K562 (cell line): ENCODE results near the gene SULT1E1. TPM values are rescaled to one million over a fixed set of nuclear protein-coding genes. Genes with fewer than 3 reads are reported as not detected.

Experiments
- EZH2 ChIP-seq: IDR thresholded peaks from 2 replicates; pipeline ENCODE4 v1.6.1; 2012; ENCODE audit warnings: low read depth, mild to moderate bottlenecking, inconsistent platforms, low read length, borderline replicate concordance
- MCM7 ChIP-seq, 2 experiments: fragments of 450-650 bp; IDR thresholded peaks; 2 replicates each; pipeline ENCODE4 v1.6.1; 2016 to 2018
- NFRKB ChIP-seq: fragments of 450-650 bp; IDR thresholded peaks from 2 replicates; pipeline ENCODE4 v1.6.1; 2016; ENCODE audit warnings: low read depth
- NR4A1 ChIP-seq, 2 experiments: fragments of 250-450 bp in 1 of 2; fragments of 450-650 bp in 1 of 2; sonication (Bioruptor Pico) in 1 of 2; IDR thresholded peaks; 2 replicates each; pipeline versions ENCODE4 v1.4.0 to v1.6.1; 2016 to 2020; ENCODE audit warnings: mild to moderate bottlenecking in 2 of 2, missing compliant biosample characterization in 1 of 2, missing genetic modification characterization in 1 of 2, moderate library complexity in 1 of 2
- POLR2AphosphoS5 ChIP-seq: IDR thresholded peaks from 2 replicates; pipeline ENCODE4 v1.6.1; 2011; ENCODE audit warnings: mild to moderate bottlenecking, low read depth, low read length, moderate library complexity; ENCODE audit not compliant: control insufficient read depth, insufficient read depth
- RREB1 ChIP-seq: fragments of 250-450 bp; sonication (Bioruptor Pico); IDR thresholded peaks from 2 replicates; pipeline ENCODE4 v1.4.0; 2020
- SIN3B ChIP-seq: fragments of 450-650 bp; IDR thresholded peaks from 2 replicates; pipeline ENCODE4 v1.6.1; 2017; ENCODE audit warnings: low read depth, mild to moderate bottlenecking, moderate library complexity
- SMARCE1 ChIP-seq: fragments of 450-650 bp; IDR thresholded peaks from 2 replicates; pipeline ENCODE4 v1.7.1; 2016; ENCODE audit warnings: mild to moderate bottlenecking
- ZKSCAN8 ChIP-seq: fragments of 200-800 bp; sonication (Bioruptor generic); IDR thresholded peaks from 2 replicates; pipeline ENCODE4 v1.6.1; 2016; ENCODE audit warnings: missing genetic modification characterization, missing compliant biosample characterization
- ZNF766 ChIP-seq: fragments of 200-800 bp; sonication (Bioruptor generic); conservative IDR thresholded peaks from 2 replicates; pipeline ENCODE4 v1.6.1; 2016; ENCODE audit warnings: missing genetic modification characterization, missing compliant biosample characterization
- polyA plus RNA-seq, 8 experiments: library from polyadenylated mRNA; depleted of rRNA in 4 of 8; stranded (reverse) in 5 of 8; unstranded in 3 of 8; fragments of >200 nt; fragmentation: Nextera tagmentation in 2 of 8; fragmentation: Illumina TruSeq in 1 of 8; extraction: Ambion mirVana in 2 of 8; extraction: Trizol in 1 of 8; gene quantifications; 2 replicates each; pipeline versions ENCODE4 v1.2.1 to v1.2.3, GENCODE V29; 2011 to 2014; ENCODE audit warnings: inconsistent platforms in 1 of 8, missing spikeins in 1 of 8
- total RNA-seq, 7 experiments: library from RNA; depleted of rRNA in 6 of 7; stranded (reverse); fragments of >200 nt in 6 of 7; fragmentation: Illumina TruSeq in 2 of 7; extraction: Trizol in 2 of 7; gene quantifications; 2 replicates each; pipeline versions ENCODE4 v1.2.1 to v1.2.3, GENCODE V29; 2011 to 2021; ENCODE audit warnings: low replicate concordance in 1 of 7

SULT1E1 gene
- total and polyA plus RNA-seq, 9 of the 15 experiments (the other 6 are each of a cell fraction or from before 2014, with no cell fraction given), result not detected

- TF ChIP-seq RREB1 (CRISPR knock-in tag) (no peak), SIN3B (no peak), ZNF766 (CRISPR knock-in tag) (no peak), NR4A1 (CRISPR knock-in tag; IDR thresholded peaks at IDR 0.05) (no peak), NR4A1 (tag; IDR thresholded peaks at IDR 0.05) (no peak), NFRKB (no peak), POLR2AphosphoS5 (no peak), EZH2 (no peak), SMARCE1 (no peak), ZKSCAN8 (CRISPR knock-in tag) (no peak), MCM7 (IDR thresholded peaks at IDR 0.05) (no peak)
Measured at GRCh38 chr4:69838977-69839376, 21.0 kb downstream of the SULT1E1 start (continued).
